HG02973 (cell line): Measurements from ENCODE around the gene MFRP.

Experiments used
- ATAC-seq: cut with Tn5 transposase; IDR thresholded peaks from one replicate; pipeline ENCODE4 v1.9.1; 2021; ENCODE audit warnings: moderate library complexity; ENCODE audit not compliant: unreplicated experiment

Gene MFRP

GRCh38 chr11:119319136-119319699, 27.3 kb downstream of the MFRP start:
- ATAC-seq, result no peak

GRCh38 chr11:119318240-119319135, 28.0 kb downstream of the MFRP start:
- no peak for ATAC-seq

GRCh38 chr11:119317592-119318239, 28.8 kb downstream of the MFRP start:
- no peak for ATAC-seq

- ATAC-seq, result no peak
Measured at GRCh38 chr11:119316729-119317591, 29.5 kb downstream of the MFRP start, which contains the start of gene MCAM. Gene MCAM (minus strand): TSS chr11:119317130. CDS start chr11:119317101, 29 bp downstream.

- no peak for ATAC-seq
Measured at GRCh38 chr11:119316016-119316728, 30.3 kb downstream of the MFRP start.

- ATAC-seq, result no peak
Measured at GRCh38 chr11:119315131-119316015, 31.1 kb downstream of the MFRP start.

- ATAC-seq, result no peak
Measured at GRCh38 chr11:119314726-119315125, 31.8 kb downstream of the MFRP start.

GRCh38 chr11:119310682-119311052, 35.8 kb downstream of the MFRP start:
- no peak for ATAC-seq

- no peak for ATAC-seq
Measured at GRCh38 chr11:119309953-119310681, 36.4 kb downstream of the MFRP start.

GRCh38 chr11:119309411-119309810, 37.1 kb downstream of the MFRP start:
- ATAC-seq, result no peak

GRCh38 chr11:119307974-119308373, 38.5 kb downstream of the MFRP start:
- ATAC-seq, result no peak

GRCh38 chr11:119307219-119307618, 39.3 kb downstream of the MFRP start:
- no peak for ATAC-seq

GRCh38 chr11:119306373-119306890, 40.1 kb downstream of the MFRP start:
- ATAC-seq, result no peak

GRCh38 chr11:119305556-119306372, 40.7 kb downstream of the MFRP start:
- ATAC-seq, result no peak

- no peak for ATAC-seq
Measured at GRCh38 chr11:119303227-119303718, 43.2 kb downstream of the MFRP start.

GRCh38 chr11:119300198-119300964, 46.1 kb downstream of the MFRP start:
- no peak for ATAC-seq

GRCh38 chr11:119299416-119299815, 47.1 kb downstream of the MFRP start:
- no peak for ATAC-seq
